CD4-positive, alpha-beta T cell treated with Interleukin-4 for 4 hours (primary cell): ENCODE measurements around the gene LY6G6D.

ENCODE experiments used
- DNase-seq: peaks from one replicate; pipeline ENCODE4 v3.0.0-alpha.2; 2020

Gene LY6G6D

DNA sequence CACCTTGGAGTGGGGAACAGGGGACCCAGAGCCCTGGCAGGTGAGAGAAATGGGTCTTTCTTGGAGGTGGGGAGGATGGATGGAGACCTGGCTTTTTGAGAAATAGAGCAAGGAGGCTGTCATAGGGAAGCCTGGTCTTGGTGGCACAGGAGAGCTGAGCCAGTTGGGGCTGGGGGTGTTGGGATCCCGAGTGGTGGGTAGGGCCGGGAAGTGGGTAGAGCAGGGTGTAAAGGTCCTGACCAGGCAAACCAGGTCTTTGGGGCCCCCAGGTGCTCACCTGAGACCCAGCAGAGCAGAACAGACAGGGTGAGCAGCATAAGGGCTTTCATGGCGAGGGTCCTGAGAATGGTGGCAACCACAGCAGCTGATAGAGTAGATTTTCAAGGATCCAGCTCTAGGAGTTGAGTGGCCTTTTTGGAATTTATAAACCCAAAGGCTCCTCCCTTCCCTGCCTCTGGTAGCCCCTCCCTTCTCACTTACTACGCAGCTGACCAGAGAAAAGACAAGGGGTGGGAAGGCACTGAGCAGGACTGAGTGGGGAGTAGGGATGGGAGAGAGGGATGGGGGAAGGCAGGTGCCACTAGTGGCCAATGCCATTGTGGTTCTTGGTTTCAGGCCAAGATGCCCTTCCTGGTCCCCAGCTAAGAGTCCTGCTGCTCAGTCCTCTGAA, 6.3 kb downstream of the LY6G6D start, which contains the start of gene LY6G6C:
LY6G6C (minus strand) TSS at position 396 of the 670 bp plus-strand sequence; CDS start at position 329, 67 bp downstream.
- no peak for DNase-seq

DNA sequence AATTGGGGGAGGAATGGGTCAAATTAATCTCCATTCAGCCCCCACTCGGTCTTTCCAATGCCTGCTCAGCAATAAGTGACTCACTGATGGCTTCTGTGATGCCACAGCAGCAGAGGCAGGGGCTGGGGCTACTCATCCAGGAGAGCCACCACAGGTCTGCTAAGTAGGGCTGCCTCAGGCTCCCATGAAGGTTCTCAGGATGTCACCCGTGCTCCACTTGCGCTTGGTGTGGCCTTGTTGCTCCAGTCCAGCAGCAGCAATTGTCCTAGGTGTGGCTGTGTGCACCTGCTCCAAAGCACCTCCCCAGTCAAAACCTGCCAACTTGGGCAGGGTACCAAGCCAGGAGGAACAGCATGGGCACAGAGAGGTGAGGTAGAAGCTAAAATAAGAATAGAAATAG, 7.0 kb downstream of the LY6G6D start:
- no peak for DNase-seq

DNA sequence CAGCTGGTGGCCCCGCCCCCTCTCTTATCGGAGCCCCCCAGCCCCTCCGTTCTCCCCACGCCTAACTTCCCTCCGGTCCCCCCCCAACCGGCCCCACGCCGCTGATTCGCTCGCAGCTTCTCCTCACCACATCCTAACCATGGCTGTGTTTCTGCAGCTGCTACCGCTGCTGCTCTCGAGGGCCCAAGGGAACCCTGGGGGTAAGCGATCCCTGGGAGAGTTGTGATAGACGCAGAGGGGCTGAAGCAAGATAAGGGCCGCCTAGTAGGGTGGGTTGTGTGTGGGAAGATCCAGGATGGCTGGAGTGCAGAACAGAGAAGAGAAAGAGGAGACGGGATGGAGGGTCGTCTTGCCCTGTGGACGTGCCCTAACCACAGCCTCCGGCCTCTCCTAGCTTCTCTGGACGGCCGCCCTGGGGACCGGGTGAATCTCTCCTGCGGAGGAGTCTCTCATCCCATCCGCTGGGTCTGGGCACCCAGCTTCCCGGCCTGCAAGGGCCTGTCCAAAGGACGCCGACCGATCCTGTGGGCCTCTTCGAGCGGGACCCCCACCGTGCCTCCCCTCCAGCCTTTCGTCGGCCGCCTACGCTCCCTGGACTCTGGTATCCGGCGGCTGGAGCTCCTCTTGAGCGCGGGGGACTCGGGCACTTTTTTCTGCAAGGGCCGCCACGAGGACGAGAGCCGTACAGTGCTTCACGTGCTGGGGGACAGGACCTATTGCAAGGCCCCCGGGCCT, 8.3 kb downstream of the LY6G6D start, which contains the start of gene MPIG6B:
MPIG6B (plus strand) TSS at position 129 of the 735 bp plus-strand sequence; CDS start at position 140, 11 bp downstream.
- no peak for DNase-seq

DNA sequence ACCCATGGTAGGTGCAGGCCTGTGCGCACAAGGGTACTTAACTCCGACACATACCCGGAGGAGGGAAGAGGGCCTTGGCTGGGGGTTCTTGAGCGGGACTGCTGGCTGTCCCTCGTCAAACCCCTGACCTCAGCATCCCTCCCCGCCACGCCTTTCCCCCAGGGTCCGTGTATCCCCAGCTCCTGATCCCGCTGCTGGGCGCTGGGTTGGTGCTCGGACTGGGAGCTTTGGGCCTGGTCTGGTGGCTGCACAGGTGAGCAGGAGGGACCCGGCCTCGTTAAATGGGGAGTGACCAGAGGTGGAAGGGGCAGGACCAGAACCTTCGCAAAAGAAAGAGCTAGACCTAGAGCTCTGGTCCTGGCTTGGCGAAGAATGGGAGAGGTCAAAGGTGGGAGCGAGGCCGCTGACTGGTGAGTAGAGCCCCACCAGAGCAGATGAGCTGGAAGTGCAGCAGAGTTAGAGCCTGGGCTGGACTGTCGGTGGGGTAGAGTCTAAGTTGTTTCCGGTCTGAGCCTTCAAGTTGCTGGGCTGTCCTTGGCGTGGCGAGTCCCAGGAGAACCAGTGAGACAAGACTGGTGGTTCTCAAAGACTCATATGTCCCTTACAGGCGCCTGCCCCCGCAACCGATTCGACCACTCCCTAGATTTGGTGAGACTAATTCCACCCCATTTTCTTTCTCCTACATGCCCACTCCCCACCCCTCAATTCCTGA, 9.0 kb downstream of the LY6G6D start:
- DNase-seq, result no peak

DNA sequence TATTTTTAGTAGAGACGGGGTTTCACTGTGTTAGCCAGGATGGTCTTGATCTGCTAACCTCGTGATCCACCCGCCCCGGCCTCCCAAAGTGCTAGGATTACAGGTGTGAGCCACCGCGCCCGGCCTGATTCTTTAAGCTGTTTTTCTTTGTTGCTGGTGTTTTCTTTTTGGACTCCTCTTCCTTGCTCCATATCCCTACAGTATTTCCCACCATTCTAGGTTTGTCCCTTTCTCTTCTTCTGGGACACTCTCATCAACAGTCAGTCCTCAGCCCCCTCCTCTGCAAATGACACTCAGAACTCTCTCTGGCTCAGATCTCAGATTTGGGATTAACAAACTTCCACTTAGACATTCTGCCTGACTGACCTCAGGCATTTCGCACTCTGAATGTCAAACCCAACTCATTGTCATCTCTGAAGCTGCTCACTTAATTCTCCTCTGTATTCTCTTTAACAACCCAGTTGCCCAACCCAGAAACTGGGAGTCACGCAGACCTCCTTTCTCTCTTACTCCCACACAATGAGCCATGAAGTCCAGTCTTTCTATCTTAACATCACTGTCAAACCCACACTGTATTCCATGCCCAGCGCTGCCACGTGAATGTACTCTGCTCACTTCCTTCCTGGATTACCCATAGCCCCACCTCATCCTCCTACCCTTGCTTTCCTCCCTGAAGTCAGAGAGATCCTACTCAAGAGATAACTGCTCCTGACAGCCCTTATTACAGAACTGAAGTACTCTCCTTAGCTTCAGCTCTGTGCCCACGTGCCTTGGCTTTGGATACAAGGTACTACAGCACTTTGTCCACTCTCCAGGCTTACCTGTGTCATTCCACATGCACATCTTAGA, 10.6 kb downstream of the LY6G6D start:
- DNase-seq, result no peak

DNA sequence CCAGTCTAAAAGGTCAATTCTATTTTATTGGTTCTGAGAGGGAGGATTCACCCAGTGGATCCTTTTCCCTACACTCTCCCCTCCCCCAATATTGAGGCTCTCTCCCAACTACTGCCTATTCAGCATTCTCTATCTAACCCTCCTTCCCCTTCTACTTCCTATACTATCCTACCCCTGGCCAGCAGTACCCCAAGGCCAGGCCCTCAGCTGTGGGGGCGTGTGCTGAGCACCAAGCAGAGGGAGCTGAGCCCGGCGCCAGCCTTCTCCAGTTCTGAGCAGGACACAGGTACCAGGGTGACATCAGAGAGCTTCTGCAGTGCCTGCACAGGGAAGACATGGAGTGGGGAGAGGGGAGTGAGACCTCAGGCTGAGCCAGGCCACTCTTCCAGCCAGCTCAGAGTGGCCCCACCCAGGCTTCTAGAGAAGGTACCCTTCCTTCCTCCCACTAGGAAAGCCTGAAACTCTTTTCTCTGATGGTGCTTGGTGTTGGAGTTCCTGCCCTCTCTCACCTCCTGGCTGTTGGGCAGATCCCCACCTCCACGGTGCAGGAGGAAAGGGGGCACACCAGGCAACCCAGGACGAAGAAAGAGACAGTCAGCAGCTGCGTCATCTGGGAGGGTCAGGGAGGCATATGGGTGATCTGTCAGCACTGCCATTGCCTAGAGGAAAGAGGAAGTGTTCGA, 12.0 kb downstream of the LY6G6D start:
- DNase-seq, result no peak

DNA sequence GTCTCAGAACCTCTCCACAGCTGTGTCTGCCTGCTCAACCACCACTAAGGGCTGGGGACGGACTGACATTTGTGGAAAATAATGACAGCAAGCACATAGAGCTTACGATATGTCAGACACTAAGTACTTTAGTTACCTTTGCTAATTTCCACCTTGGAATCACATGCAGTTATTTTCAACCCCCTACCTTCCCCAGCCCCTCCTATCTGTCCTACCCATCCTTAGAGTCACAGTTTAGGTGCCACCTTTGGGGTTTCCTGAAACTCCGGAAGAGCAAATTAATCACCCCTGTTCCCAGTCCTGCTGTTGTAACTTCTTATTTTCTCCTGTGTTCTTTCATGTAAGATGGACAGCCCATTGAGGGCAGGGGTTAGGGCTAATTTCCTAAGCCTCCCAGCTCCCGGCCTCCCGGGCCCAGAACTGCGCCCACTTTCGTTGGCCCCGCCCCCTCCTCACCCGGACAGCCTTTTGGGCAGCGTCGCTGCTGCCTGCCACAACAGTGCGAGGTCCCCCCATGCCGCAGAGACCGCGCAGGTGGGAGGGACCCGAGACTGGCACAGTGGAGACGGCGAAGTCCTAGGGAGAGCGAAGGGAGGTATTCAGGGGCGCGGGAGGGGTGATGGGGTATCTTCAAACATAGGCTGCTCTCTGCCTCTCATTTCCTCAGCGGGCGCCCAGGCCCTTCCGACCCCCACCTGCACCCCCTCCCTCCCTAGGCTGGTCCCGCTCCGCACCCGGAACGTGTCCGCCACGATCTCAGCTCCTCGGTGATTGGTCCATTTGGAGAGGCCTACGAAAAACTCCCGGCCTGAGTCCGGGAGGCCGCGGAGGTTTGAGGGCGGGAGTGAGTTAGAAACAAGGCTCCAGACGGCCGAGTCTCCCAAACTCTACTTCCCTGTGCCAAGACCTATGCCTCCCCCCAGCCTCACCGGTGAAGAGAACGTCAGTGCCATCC, 12.8 kb downstream of the LY6G6D start:
- DNase-seq, result no peak

DNA sequence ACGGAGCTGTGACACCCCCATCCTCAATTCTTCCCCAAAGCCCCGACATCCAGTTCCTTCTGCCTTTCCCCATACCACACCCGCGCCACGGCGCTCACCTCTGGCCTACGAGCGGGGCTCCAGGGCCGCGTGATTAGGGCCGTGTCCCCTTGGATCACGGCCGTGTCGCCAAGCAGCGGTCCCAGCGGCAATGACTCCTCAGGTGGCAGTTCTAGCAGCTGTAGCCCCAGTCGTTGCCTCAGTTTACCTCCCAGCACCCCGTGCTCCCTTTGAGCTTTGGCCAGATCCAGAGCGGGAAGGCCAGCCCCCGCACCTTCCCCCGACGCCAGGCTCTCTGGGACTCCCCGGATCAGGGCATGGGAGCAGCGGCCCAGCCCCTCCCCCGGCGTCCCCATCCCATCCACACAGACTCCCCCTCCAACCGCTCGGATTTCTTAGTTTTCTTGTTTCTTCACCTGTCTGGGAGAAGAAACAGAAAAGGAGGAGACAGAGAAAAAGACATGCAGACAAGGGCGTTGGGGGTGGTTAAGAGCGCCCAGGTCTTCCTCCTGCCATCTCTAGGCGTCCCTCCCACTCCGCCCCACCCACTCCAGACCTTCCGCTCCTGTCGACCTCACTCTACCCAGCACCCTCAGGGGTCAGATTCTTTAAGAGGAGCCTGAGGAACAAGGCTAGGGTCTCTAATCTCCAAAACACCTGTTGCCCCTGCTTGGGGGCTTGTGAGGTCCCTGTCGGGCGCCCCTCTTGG, 13.8 kb downstream of the LY6G6D start, which contains the start of gene DDAH2:
DDAH2 (minus strand) TSS at position 533 of the 748 bp plus-strand sequence; CDS start at position 395, 138 bp downstream.
- DNase-seq, result no peak

DNA sequence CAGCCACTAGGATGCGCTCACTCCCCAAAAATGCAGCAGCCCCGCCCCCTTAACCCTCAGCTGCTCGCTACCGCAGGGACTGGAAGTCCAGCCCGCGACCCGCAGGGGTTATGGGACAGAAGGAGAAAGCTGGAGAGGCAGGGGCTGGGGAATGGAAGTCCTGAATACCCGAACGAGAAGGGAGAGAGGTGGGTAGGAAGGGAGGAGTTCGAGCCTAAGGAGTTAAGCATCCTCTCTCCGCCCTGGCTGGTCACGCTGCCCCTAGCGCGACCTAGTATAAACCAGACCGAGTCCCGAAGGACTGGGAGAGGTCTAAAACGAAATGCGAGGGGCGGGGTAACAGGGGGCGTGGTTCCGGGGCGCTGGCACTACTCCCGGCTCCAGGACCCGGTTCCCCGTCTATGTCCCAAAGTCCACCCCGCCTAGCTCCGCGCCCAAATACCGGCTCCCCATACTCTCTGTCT, 14.4 kb downstream of the LY6G6D start:
- peak; percentile 75 for DNase-seq

DNA sequence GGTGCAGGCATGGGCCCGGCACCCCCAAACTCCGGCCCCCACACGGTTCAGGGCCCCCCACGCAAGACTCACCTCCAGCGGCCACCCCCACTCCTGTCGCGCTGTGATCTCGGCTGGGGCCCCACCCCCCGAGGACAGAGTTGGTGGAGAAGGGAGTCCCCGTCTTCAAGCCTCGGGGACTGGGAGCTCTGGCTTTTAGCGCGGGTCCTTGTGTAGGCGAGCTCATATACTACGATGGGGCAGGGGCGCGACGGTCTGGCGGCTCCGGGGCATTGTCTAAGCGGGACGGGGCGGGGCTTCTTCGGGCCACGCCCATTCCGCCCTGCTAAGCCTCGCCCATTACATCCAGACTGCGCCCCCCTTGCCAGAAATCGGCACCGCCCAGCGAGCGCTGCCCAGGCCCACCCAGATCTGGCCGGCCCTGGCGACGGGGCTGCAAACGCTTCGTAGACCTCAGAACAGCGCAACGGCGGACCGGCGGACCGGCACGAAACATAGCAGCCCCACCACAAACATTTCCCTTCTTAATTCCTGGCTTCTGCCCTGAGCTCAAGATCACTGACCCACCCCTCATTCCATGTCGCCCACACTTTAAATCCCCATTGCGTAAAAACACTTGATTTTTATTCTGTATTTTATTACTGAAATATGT, 15.0 kb downstream of the LY6G6D start:
- peak; percentile 51 for DNase-seq

DNA sequence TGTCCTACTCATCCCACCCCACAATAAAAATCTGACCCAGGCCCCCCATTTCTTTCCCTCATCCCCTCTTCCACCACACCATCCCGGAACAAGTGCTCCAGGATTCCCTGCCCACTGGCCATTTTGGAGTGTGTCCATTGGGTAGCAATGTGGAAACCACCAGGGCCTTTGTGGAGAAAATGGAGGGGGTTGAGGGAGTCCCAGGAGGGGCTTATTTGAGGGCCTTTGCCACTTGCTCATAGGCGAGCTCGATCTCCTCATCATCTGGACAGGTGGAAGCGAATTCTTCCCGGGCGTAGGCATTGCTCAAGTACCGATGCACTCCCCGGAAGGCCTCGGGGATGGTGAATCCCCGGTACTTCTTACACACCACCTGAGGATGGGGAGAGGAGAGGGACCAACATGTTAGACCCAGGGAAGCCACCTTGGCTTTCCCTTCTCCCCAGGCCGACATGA, 15.5 kb downstream of the LY6G6D start:
- no peak for DNase-seq

DNA sequence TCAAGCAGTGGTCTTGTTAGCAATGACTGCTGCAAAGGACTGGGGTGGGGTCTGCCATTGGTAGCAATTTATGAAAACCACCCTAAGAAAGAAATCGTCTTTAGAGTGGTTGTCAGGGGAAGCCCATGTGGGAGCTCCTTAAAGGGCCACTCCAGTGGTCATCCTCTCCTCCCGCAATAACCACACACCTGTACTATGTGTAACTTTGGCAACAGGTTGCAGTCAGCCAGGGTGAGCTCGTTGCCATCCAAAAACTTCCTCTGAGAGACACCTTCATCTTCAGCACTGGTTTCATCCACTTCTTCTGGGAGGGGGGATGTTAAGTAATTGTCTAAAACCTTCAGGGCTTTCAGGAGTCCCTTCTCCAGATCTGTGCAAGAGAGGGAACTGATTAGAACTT, 16.9 kb downstream of the LY6G6D start:
- no peak for DNase-seq

DNA sequence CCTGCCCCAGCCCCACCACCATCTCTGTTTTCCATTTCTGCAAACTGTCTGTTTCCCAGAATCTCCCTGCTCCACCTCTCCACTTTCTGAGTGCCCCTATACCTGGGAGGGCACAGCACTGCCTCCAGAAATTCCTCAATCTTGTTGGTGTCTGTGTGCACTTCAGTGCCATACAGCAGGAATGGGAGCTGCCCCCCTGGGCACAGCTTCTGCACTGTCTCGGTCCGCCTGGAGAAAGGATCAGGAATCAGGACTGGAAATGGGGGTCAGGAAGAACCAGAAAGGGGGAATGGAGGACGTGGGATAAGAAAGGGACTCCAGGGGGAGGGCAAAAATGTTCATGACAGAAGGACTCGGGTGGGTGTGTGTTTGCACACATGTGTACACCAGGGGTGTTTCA, 18.6 kb downstream of the LY6G6D start:
- DNase-seq, result no peak

DNA sequence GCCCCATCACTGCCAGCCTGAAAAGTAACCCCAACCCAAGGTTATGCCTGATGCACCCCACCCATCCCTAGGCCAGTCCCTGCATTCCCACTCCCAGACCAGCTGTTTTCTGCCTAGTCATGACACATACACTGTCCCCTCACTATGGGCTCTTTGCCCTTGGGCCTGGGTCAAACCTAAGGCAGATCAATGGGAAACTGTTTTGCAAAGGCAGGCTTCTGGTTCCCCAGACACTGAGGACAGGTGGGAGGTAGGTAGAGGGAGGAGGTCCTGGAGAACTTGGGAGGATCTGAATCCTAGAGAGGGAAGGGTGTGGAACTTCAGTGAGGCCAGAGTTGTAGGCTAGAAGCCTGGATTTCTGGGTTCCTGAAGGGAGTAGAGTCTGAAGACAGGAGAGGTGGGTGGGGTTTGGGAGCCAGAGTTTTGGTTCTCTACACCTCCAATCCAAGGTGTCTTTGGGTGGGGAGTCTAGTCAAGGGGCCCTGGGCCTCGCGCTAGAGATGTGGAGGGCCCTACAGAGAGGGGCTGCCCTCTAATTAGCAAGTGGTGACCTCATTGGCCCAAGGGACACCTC, 19.2 kb downstream of the LY6G6D start:
- DNase-seq, result no peak

DNA sequence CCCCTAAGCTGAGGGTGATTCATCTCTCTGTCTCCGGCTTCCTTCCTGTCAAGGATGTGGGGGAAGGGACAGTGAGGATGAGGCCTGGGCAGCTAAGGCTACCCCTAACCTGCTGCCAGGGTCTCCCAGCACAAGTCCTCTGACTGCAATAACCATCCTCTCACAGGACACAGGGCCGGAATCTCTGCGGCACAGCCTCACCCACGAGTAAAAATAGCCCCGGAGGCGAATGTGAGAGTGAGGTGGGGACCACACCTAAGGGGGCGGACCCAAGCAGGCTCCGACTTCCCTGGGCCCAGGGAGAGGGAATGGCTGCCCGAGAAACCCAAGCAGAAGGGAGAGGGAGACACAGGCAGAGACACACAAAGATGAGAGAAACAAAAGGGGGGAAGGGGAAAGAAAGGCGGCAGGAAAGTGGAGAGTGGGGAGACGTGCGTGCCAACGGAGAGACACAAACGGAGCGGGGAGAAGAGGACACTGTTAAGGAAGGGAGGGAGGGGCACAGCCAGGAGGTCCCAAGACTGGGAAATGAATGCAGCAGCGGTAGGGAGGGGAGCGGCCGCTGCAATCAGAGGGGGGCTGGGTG, 19.8 kb downstream of the LY6G6D start:
- peak; percentile 80 for DNase-seq

DNA sequence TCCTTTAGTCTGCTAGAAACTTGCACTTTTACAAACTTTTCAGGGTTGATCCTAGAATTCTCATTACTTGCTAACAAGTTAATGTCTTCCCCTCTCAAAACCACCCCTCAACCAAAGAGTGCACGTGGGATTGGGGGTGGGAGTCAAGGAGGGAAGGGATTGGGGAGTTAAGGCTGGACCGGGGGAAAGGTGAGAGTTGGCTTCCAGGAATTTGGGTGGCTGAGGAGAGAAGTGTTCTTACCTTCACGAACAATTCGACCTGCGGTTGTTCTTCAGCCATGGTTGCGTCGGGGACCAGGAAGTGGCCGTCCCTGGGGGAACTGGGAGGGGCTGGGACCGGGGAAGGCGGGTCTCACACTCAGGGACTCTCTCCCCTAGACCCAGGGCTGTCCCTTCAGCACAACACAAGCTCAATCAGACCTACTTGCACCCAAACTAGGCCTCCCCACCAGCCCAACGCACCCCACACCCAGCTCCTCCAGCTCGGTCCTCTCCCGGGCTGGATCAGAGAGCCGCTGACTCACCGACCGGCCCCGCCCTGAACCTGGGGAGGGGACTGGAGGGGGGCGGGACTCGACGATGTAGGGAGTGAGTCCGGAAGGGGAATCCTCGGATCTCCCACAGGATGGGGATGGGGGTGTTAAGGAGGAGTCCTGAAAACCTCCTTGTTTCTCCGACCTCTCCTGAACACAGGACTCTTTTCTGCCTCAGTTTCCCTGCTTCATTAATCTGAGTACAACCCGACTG, 21.0 kb downstream of the LY6G6D start, which contains the start of gene CLIC1:
CLIC1 (minus strand) TSS at position 510 of the 747 bp plus-strand sequence; CDS start at position 280, 230 bp downstream.
- peak; percentile 70 for DNase-seq

DNA sequence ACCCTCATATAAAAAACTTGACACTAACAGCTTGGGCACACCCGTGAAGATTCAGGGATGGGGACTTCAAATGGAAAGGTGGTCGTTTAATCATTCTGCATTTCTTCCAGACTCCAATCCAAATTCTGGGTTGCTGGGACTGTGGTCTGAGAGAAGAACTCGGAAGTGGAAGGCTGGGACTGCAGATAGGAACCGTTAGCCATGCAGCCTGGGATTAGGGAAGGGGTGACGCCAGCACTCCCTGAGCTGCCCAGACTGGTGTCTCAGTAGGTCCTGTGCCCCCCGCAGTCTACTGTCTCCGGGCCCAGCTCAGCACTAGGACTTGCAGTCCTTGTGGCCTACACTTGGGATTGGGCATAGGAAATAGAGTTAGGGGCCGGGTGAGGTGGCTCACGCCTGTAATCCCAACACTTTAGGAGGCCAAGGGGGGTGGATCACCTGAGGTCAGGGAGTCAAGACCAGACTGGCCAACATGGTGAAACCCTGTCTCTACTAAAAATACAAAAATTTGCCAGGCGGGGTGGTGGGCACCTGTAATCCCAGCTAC, 21.7 kb downstream of the LY6G6D start:
- no peak for DNase-seq
